PC-3 (cell line): ENCODE data around the gene PTPRN. TPM values are rescaled to one million over a fixed set of nuclear protein-coding genes. Genes with fewer than 3 reads are reported as not detected.

ENCODE experiments used
- ATAC-seq: fragments of 200-7000 bp; cut with Tn5 transposase; 2 replicates; pipeline ENCODE4 v1.9.1; 2020; ENCODE audit warnings: mild to moderate bottlenecking, moderate library complexity
- BruUV-seq: library from RNA; stranded (reverse); fragments of 400-500 nt; replicated peaks from 2 replicates; lab custom pipeline; 2021; lab: Mats Ljungman, UMichigan
- CTCF ChIA-PET: fragments of 300-600 bp; sonication (Branson Sonifier 250); formaldehyde crosslinking; loops from one replicate; lab custom pipeline; 2022; ENCODE audit warnings: antibody characterized with exemption; lab: Charles Lee
- POLR2A ChIA-PET: fragments of 300-600 bp; sonication (Branson Sonifier 250); formaldehyde crosslinking; loops from one replicate; lab custom pipeline; 2022; ENCODE audit warnings: antibody characterized with exemption; ENCODE audit not compliant: unreplicated experiment; lab: Charles Lee
- DNase-seq: peaks from one replicate; pipeline ENCODE4 v3.0.0-alpha.2; 2015
- H2AFZ ChIP-seq: fragments of 300-600 bp; sonication (generic); 2 replicates; pipeline ENCODE4 v1.6.0; 2016; ENCODE audit warnings: antibody characterized with exemption, low read length
- H3F3A ChIP-seq: fragments of 300-600 bp; sonication (generic); one replicate; pipeline ENCODE4 v1.6.0; 2017; ENCODE audit warnings: antibody characterized with exemption, low read length, control low read depth, mild to moderate bottlenecking; ENCODE audit not compliant: unreplicated experiment
- H3K27ac ChIP-seq: fragments of 300-600 bp; sonication (generic); 2 replicates; pipeline ENCODE4 v1.5.1; 2016; ENCODE audit warnings: mild to moderate bottlenecking, low read length
- H3K27me3 ChIP-seq: fragments of 300-600 bp; sonication (generic); 2 replicates; pipeline ENCODE4 v1.6.1; 2016; ENCODE audit warnings: low read length, mixed read lengths
- H3K36me3 ChIP-seq: fragments of 300-600 bp; sonication (generic); 2 replicates; pipeline ENCODE4 v1.6.1; 2016; ENCODE audit warnings: low read depth, mixed run types, low read length, mixed read lengths
- H3K4me1 ChIP-seq: fragments of 300-600 bp; sonication (generic); 2 replicates; pipeline ENCODE4 v1.5.1; 2016; ENCODE audit warnings: low read length; ENCODE audit not compliant: insufficient read depth
- H3K4me2 ChIP-seq: fragments of 300-600 bp; sonication (generic); 2 replicates; pipeline ENCODE4 v1.6.0; 2016; ENCODE audit warnings: low read length
- H3K4me3 ChIP-seq: fragments of 300-600 bp; sonication (generic); 2 replicates; pipeline ENCODE4 v1.5.1; 2016; ENCODE audit warnings: mild to moderate bottlenecking, low read length, mixed read lengths
- H3K79me2 ChIP-seq: fragments of 300-600 bp; sonication (generic); 2 replicates; pipeline ENCODE4 v1.6.1; 2017; ENCODE audit warnings: low read length, mixed read lengths
- H3K9ac ChIP-seq: fragments of 300-600 bp; sonication (generic); 2 replicates; pipeline ENCODE4 v1.6.0; 2016; ENCODE audit warnings: mild to moderate bottlenecking, low read length
- H3K9me2 ChIP-seq: fragments of 300-600 bp; sonication (generic); replicated peaks from 2 replicates; pipeline ENCODE4 v1.6.1; 2016; ENCODE audit warnings: mixed run types, low read length, mixed read lengths
- H3K9me3 ChIP-seq: fragments of 300-600 bp; sonication (generic); 2 replicates; pipeline ENCODE4 v1.6.1; 2016; ENCODE audit warnings: low read length, mixed read lengths
- H4K20me1 ChIP-seq: fragments of 300-600 bp; sonication (generic); 2 replicates; pipeline ENCODE4 v1.6.1; 2016; ENCODE audit warnings: low read length, mixed read lengths
- CTCF ChIP-seq: fragments of 300-600 bp; sonication (generic); conservative IDR thresholded peaks from 2 replicates; pipeline ENCODE4 v1.5.1; 2017; ENCODE audit warnings: antibody characterized with exemption, low read depth, mild to moderate bottlenecking, low read length
- EZH2 ChIP-seq: fragments of 300-600 bp; sonication (generic); IDR thresholded peaks from one replicate; pipeline ENCODE4 v1.6.1; 2017; ENCODE audit warnings: antibody characterized with exemption, mild to moderate bottlenecking, low read length; ENCODE audit not compliant: unreplicated experiment
- EZH2phosphoT487 ChIP-seq: fragments of 300-600 bp; sonication (generic); IDR thresholded peaks from 2 replicates; pipeline ENCODE4 v1.6.1; 2018; ENCODE audit warnings: mild to moderate bottlenecking, antibody characterized with exemption, low read length, borderline replicate concordance
- intact Hi-C: fragments of 100-400 bp; cut with micrococcal nuclease; formaldehyde crosslinking; loops from 2 replicates; pipeline ENCODE4 v1.9.0; 2023
- total RNA-seq: library from RNA; depleted of rRNA; stranded (reverse); fragments of >200 nt; gene quantifications from 2 replicates; pipeline ENCODE4 v1.2.3, GENCODE V29; 2014

PTPRN gene
- total RNA-seq, 1 experiment from 2014 or later: 0.07 TPM

- BruUV-seq: no TSS peak
- no peaks in the 10 kb centered on the region for H4K20me1 ChIP-seq
- H3K4me2 ChIP-seq: no peak overlapping the region
- no peak for TF ChIP-seq EZH2
- no peak for TF ChIP-seq CTCF
- TF ChIP-seq EZH2phosphoT487: no peak
- DNase-seq (no peak), ATAC-seq (no peak)
- H3K9me2 ChIP-seq: no peaks in the 10 kb centered on the region
- intact Hi-C loops: no loop called here
- no peak overlapping the region for H3K27ac ChIP-seq
- ChIA-PET POLR2A (no interaction called here), CTCF (no interaction called here)
- H2AFZ ChIP-seq: no peak overlapping the region
- H3K4me1 ChIP-seq: peaks cover 13% of the 10 kb centered on the region
- H3K79me2 ChIP-seq: no peaks in the 10 kb centered on the region
- H3K9me3 ChIP-seq: no peaks in the 10 kb centered on the region
- H3F3A ChIP-seq: no peaks in the 10 kb centered on the region
- no peak overlapping the region for H3K9ac ChIP-seq
- H3K36me3 ChIP-seq: no peaks in the 10 kb centered on the region
- H3K27me3 ChIP-seq: peaks cover 39% of the 10 kb centered on the region
- no peak overlapping the region for H3K4me3 ChIP-seq
Observed at GRCh38 chr2:219306047-219306446, 3.2 kb downstream of the PTPRN start.

- Histone ChIP-seq H3F3A (no peaks in the 10 kb centered on the region), H3K9me3 (no peaks in the 10 kb centered on the region), H3K9me2 (no peaks in the 10 kb centered on the region), H4K20me1 (no peaks in the 10 kb centered on the region), H3K79me2 (no peaks in the 10 kb centered on the region), H3K9ac (no peak overlapping the region), H3K27ac (no peak overlapping the region), H3K4me1 (peaks cover 13% of the 10 kb centered on the region), H3K4me2 (no peak overlapping the region), H3K36me3 (no peaks in the 10 kb centered on the region), H2AFZ (no peak overlapping the region), H3K27me3 (peaks cover 46% of the 10 kb centered on the region), H3K4me3 (no peak overlapping the region)
- no peak for TF ChIP-seq EZH2
- no peak for TF ChIP-seq EZH2phosphoT487
- TF ChIP-seq CTCF: no peak
- BruUV-seq: no TSS peak
- intact Hi-C loops: no loop called here
- CTCF ChIA-PET: no interaction called here
- ATAC-seq (no peak), DNase-seq (no peak)
- POLR2A ChIA-PET: no interaction called here
Observed at GRCh38 chr2:219304223-219304622, 5.0 kb downstream of the PTPRN start.

- Histone ChIP-seq H3K27me3 (peaks cover 46% of the 10 kb centered on the region), H3K36me3 (no peaks in the 10 kb centered on the region), H3K79me2 (no peaks in the 10 kb centered on the region), H3K9me2 (no peaks in the 10 kb centered on the region), H3K4me2 (no peak overlapping the region), H3K27ac (no peak overlapping the region), H2AFZ (no peak overlapping the region), H3F3A (no peaks in the 10 kb centered on the region), H3K9me3 (no peaks in the 10 kb centered on the region), H3K9ac (no peak overlapping the region), H4K20me1 (no peaks in the 10 kb centered on the region), H3K4me1 (peaks cover 5% of the 10 kb centered on the region; the same call in 1 of the 2 replicates), H3K4me3 (no peak overlapping the region)
- ChIA-PET POLR2A (no interaction called here), CTCF (no interaction called here)
- DNase-seq: no peak
- intact Hi-C loops: no loop called here
- BruUV-seq: no TSS peak
- no peak for ATAC-seq
- no peak for TF ChIP-seq EZH2phosphoT487
- no peak for TF ChIP-seq CTCF
- no peak for TF ChIP-seq EZH2
Observed at GRCh38 chr2:219302412-219302968, 6.7 kb downstream of the PTPRN start.
